Choroid plexus epithelial cell (primary cell): Measurements from ENCODE around the gene NUP62.

Experiments used
- DNase-seq: peaks from one replicate; pipeline ENCODE4 v3.0.0-alpha.2; 2010; ENCODE audit warnings: low read depth
- H3K4me3 ChIP-seq: 2 replicates; pipeline ENCODE4 v1.5.1; 2011; ENCODE audit warnings: low read depth, mild to moderate bottlenecking, control low read depth, low read length, moderate library complexity
- CTCF ChIP-seq: conservative IDR thresholded peaks from 2 replicates; pipeline ENCODE4 v1.5.1; 2011; ENCODE audit warnings: low read depth, mild to moderate bottlenecking, control low read depth, inconsistent platforms, low read length, moderate library complexity

NUP62 gene

GRCh38 chr19:49887665-49888509 lies 41.4 kb downstream of the NUP62 start:
- no peak for DNase-seq
- H3K4me3 ChIP-seq, result no peak overlapping the region
- TF ChIP-seq CTCF, result no peak

- DNase-seq, result no peak
- TF ChIP-seq CTCF, result no peak
These were observed 42.2 kb downstream of the NUP62 start for GRCh38 chr19:49887037-49887664.

GRCh38 chr19:49884760-49885159 lies 44.5 kb downstream of the NUP62 start:
- no peak for TF ChIP-seq CTCF
- H3K4me3 ChIP-seq, result no peak overlapping the region
- no peak for DNase-seq

More at GRCh38 chr19:49887037-49887664, 42.2 kb downstream of the NUP62 start:
- H3K4me3 ChIP-seq, result no peak overlapping the region

- TF ChIP-seq CTCF, result no peak
- no peak overlapping the region for H3K4me3 ChIP-seq
- no peak for DNase-seq
These were observed 45.2 kb downstream of the NUP62 start for GRCh38 chr19:49884109-49884508.

- TF ChIP-seq CTCF, result no peak
- H3K4me3 ChIP-seq, result no peak overlapping the region
- no peak for DNase-seq
These were observed 46.2 kb downstream of the NUP62 start for GRCh38 chr19:49883094-49883493.

GRCh38 chr19:49882643-49883042 lies 46.7 kb downstream of the NUP62 start:
- no peak overlapping the region for H3K4me3 ChIP-seq
- no peak for DNase-seq
- TF ChIP-seq CTCF, result no peak
